IPS-18c (cell line): ENCODE data around the gene POLD1.

Experiments used
- H3K4me3 ChIP-seq: 2 replicates; pipeline ENCODE4 v1.7.0; 2013; ENCODE audit warnings: low read depth, mild to moderate bottlenecking, low read length, moderate library complexity; ENCODE audit not compliant: insufficient read depth
- H3K9me3 ChIP-seq: one replicate; pipeline ENCODE4 v1.6.1; 2013; ENCODE audit warnings: mild to moderate bottlenecking, low read length, moderate library complexity; ENCODE audit not compliant: control insufficient read depth, insufficient read depth

POLD1 gene

DNA sequence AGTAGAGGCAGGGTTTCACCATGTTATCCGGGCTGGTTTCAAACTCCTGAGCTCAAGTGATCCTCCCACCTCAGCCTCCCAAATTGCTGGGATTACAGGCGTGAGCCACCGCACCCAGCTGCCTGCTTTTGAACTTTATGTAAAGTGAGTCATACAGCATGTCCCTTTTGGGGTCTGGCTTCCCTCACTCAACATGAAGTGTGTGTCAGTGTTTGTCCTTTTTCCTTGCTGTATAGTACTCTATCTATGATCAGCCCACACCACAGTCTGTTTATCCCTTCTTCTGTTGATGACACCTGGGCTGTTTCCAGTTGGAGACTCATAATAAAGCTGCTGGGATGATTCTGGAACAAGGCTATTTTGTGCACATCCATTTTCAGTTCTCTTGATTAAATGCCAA is 36.7 kb downstream of the POLD1 start:
- Histone ChIP-seq H3K4me3 (no peak overlapping the region), H3K9me3 (peaks cover 5% of the 10 kb centered on the region)

DNA sequence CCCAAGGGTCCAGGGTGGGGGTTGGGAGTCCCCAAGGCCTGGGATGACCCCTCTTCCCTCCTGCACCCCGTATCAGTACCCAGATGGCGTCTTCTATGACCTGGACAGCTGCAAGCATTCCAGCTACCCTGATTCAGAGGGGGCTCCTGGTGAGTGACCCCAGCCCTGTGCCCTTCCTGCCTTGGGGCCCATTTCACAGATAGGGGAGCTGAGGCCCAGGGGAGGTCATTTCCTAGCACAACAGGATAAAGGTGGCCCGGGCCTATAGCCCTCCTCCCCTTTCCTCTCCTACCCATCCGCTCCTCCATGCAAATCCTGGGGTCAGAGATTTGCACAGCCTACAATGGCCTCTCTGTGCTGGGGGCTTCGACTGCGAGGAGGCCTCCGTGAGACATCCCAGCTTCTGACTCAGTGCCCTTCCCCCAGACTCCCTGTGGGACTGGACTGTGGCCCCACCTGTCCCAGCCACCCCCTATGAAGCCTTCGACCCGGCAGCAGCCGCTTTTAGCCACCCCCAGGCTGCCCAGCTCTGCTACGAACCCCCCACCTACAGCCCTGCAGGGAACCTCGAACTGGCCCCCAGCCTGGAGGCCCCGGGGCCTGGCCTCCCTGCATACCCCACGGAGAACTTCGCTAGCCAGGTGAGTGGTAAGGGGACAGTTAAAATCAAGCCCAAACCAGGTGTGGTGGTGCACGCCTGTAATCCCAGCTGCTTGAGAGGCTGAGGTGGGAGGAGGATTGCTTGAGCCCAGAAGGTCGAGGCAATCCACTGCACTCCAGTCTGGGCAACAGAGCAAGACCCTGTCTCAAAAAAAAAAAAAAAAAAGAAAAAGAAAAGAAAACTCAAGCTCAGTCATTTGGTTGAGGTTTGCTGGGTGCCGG is 38.5 kb downstream of the POLD1 start:
- Histone ChIP-seq H3K4me3 (no peak overlapping the region), H3K9me3 (peaks cover 5% of the 10 kb centered on the region)

GRCh38 chr19:50423279-50424113 is 39.3 kb downstream of the POLD1 start:
- Histone ChIP-seq H3K9me3 (peaks cover 5% of the 10 kb centered on the region), H3K4me3 (no peak overlapping the region)

DNA sequence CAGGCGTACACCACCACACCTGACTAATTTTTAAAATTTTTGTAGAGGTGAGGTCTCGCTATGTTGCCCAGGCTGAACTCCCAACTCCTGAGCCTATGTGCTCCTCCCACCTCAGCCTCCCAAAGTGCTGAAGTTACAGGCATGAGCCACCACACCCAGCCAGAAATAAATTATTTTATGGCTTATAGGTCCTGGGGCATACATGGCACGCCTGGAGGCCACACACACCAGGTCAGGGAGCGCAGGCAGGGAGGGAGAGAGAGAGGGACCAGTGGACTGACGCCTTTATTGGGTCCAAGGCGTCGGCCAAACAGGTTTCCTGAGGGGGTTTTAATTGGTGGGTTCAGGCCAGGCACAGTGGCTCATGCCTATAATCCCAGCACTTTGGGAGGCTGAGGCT is 41.4 kb downstream of the POLD1 start:
- Histone ChIP-seq H3K9me3 (peaks cover under 1% of the 10 kb centered on the region), H3K4me3 (no peak overlapping the region)

DNA sequence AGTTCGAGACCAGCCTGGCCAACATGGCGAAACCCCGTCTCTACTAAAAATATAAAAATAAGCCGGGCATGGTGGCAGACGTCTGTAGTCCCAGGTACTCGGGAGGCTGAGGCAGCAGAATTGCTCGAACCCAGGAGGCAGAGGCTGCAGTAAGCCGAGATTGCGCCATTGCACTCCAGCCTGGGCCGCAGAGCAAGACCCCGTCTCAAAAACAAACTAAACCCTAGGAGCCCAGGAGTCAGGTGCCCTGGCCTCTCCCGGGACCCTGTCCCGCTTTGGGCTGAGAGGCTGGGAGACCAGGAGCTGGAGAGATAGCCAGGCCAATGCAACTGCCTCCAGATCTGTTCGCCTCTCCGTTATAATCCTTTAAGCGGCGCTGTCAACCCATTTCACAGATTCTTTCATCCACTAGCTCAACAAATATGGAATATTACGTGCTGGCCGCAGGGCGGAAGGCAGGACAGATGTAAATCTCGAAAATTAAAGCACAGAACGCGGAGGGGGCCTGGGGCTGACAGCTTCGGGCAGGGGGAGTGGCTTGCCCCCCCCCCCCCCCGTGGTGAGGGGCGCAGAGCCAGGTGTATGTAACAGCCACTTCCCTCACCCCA is 43.3 kb downstream of the POLD1 start:
- Histone ChIP-seq H3K4me3 (peak overlapping the region; percentile 31; the same call in 1 of the 2 replicates), H3K9me3 (no peaks in the 10 kb centered on the region)

GRCh38 chr19:50427997-50428425 is 43.9 kb downstream of the POLD1 start:
- Histone ChIP-seq H3K4me3 (peak overlapping the region; percentile 31; the same call in 1 of the 2 replicates), H3K9me3 (no peaks in the 10 kb centered on the region)

- Histone ChIP-seq H3K4me3 (no peak overlapping the region), H3K9me3 (no peaks in the 10 kb centered on the region)
These were observed 44.8 kb downstream of the POLD1 start for GRCh38 chr19:50428772-50429463.

DNA sequence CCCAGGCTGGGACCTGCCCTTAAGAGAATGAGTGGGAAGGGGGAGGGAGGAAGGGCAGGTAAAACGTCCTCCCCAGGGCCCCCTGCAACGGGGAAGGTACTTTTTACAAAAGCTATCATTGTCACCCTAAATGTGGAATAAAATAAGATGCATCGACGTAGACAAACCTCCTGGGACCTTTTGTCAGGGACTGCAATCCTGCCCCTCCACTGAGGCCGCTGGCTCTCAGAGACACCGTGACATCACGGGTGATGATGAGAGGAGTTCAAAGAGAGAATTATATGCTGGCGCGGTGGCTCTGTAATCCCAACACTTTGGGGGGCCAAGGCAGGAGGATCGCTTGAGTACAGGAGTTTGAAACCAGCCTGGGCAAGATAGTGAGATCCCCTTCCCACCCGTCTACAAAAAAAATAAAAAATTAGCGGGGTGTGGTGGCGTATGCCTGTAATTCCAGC is 46.8 kb downstream of the POLD1 start:
- Histone ChIP-seq H3K4me3 (peak overlapping the region; percentile 50; the same call in 1 of the 2 replicates), H3K9me3 (no peaks in the 10 kb centered on the region)

DNA sequence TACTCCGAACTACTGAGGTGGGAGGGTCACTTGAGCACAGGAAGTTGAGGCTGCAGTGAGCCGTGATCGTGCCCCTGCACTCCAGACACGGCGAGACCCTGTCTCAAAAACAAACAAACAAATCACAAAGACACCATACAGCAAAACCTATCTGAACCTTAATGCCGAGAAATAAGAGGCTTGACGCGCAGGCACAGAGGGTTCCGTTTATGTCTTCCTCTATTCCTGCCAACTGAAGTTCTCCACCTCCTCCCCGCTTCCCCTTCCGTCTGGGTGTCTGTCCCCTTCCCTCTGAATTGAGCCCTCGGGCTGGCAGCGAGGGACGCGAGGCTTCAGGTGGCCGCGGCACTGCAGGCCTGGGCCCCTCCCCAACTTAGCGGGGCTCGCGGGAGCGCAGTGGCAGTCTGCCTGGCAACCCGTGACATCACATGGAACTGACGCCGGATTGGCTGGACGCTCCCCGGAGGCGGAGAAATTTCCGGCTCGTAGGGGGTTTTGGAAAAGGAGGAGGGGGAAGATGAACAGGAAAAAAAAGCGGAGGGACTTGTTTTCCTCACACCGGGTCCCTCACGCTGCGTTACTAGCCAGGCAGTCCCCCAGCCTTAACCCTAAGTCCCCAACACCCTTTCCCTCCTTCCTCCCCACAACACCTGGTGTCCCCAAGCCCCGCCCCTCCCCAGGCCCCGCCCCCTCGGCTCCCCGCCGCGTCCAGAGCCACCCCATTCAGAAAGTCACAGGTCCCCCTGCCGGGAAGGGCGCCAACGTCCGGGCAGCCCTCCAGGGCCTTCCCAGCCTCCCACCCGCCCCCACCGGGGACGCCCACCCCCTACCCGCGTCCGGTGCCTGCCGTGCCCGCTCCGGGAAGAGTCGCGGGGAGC is 47.4 kb downstream of the POLD1 start:
- H3K9me3 ChIP-seq, result no peaks in the 10 kb centered on the region
- peak overlapping the region; percentile 71 for H3K4me3 ChIP-seq

DNA sequence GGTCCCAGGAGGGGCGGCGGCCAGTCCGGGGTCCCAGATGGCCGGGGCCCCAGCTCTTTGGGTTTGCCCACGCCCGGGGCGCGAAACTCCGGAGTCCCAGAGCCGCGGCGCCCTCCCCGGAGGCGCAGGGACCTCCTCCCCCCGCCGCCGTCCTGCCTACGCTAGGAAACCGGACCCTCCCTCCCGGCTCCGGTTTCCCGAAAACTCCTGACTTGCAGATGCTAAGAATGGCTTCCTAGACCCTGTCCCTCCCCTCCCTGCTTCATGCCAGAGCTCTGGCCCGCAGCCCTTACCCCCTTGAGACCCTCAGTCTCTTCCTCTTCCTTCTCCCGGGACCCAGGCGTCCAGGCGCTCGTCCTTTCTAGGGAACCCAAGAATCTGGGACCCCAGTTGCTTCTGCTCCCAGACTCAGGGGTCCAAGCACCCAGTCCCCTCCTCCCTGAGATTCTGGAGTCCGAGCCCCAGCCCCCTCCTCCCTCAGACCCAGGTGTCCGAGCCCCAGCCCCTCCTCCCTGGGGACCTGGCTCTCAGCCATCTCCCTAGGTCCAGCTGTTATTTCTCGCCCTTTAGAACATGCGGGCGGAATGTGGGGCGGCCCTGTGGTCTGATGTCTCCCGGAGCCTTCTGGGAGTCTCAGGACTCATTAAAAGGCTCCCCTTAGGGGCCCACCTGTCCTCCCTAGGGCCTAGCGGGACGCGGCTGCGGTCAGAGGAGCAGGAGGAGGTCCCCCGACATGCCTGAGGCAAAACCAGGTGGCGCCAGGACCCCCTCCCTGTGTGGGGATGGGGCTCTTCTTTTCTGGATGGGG is 48.3 kb downstream of the POLD1 start, which contains the start of gene MYBPC2:
MYBPC2 (plus strand) TSS at position 672 of the 808 bp plus-strand sequence; CDS start at position 734, 62 bp downstream.
- H3K4me3 ChIP-seq, result peak within 1 kb of the TSS; percentile 71
- H3K9me3 ChIP-seq, result no peaks in the 10 kb centered on the region

- no peaks in the 10 kb centered on the region for H3K9me3 ChIP-seq
- H3K4me3 ChIP-seq, result peak overlapping the region; percentile 71; the same call in 1 of the 2 replicates
These were observed 49.3 kb downstream of the POLD1 start for GRCh38 chr19:50433201-50434180.

- Histone ChIP-seq H3K4me3 (no peak overlapping the region), H3K9me3 (no peaks in the 10 kb centered on the region)
These were observed 50.4 kb downstream of the POLD1 start for GRCh38 chr19:50434525-50434924.

GRCh38 chr19:50435221-50435620 is 51.1 kb downstream of the POLD1 start:
- Histone ChIP-seq H3K9me3 (no peaks in the 10 kb centered on the region), H3K4me3 (no peak overlapping the region)

DNA sequence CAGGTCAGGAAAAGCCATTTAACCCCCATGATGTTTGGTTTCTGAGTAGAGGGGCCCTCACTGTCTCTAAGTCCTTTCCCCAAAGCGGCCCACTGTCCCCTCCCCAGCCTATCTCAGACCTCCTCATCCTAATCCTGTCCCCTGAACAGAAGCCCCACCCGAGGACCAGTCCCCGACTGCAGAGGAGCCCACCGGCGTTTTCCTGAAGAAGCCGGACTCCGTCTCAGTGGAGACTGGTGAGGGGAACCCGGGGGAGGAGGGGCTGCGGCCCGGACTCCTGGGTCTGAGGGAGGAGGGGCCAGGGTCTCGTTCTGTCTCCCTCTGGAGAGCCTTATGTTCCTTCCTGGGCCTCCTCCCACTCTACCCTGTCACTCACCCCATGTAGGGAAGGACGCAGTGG is 51.5 kb downstream of the POLD1 start:
- no peaks in the 10 kb centered on the region for H3K9me3 ChIP-seq
- no peak overlapping the region for H3K4me3 ChIP-seq
